H9 (cell line): ENCODE results near the gene SLC9A5. TPM values are rescaled to one million over a fixed set of nuclear protein-coding genes. Genes with fewer than 3 reads are reported as not detected.

Experiments used
- DNase-seq: peaks from one replicate; pipeline ENCODE4 v3.0.0-alpha.2; 2017
- H2AFZ ChIP-seq: one replicate; pipeline ENCODE4 v1.6.1; 2013; ENCODE audit warnings: mild to moderate bottlenecking, low read length, control low read depth, moderate library complexity
- H2AK5ac ChIP-seq: 2 replicates; pipeline ENCODE4 v1.6.1; 2013; ENCODE audit warnings: low read length, control low read depth, mixed read lengths; ENCODE audit not compliant: insufficient read length
- H2BK120ac ChIP-seq: one replicate; pipeline ENCODE4 v1.6.1; 2013; ENCODE audit warnings: low read depth, mild to moderate bottlenecking, low read length, control low read depth, inconsistent platforms; ENCODE audit not compliant: poor library complexity, severe bottlenecking
- H2BK12ac ChIP-seq: 2 replicates; pipeline ENCODE4 v1.6.1; 2013; ENCODE audit warnings: low read length, control low read depth, mixed read lengths, low read depth; ENCODE audit not compliant: insufficient read length
- H2BK15ac ChIP-seq: 2 replicates; pipeline ENCODE4 v1.6.1; 2013; ENCODE audit warnings: low read depth, low read length, control low read depth
- H2BK20ac ChIP-seq: one replicate; pipeline ENCODE4 v1.6.1; 2013; ENCODE audit warnings: low read depth, mild to moderate bottlenecking, low read length, control low read depth, inconsistent platforms; ENCODE audit not compliant: poor library complexity, severe bottlenecking
- H2BK5ac ChIP-seq: 2 replicates; pipeline ENCODE4 v1.6.1; 2013; ENCODE audit warnings: low read length, control low read depth, mixed read lengths; ENCODE audit not compliant: insufficient read length
- H3K14ac ChIP-seq: 2 replicates; pipeline ENCODE4 v1.6.1; 2013; ENCODE audit warnings: low read length, control low read depth; ENCODE audit not compliant: insufficient read depth
- H3K18ac ChIP-seq: 2 replicates; pipeline ENCODE4 v1.6.1; 2013; ENCODE audit warnings: low read depth, mild to moderate bottlenecking, mixed read lengths, low read length, control low read depth; ENCODE audit not compliant: insufficient read length
- H3K23ac ChIP-seq: 2 replicates; pipeline ENCODE4 v1.6.1; 2013; ENCODE audit warnings: low read length, control low read depth, mixed read lengths, low read depth; ENCODE audit not compliant: insufficient read length
- H3K23me2 ChIP-seq: 2 replicates; pipeline ENCODE4 v1.6.1; 2013; ENCODE audit warnings: low read depth, mild to moderate bottlenecking, mixed read lengths, low read length, control low read depth; ENCODE audit not compliant: insufficient read length, poor library complexity, severe bottlenecking
- H3K27ac ChIP-seq: 2 replicates; pipeline ENCODE4 v1.5.1; 2013; ENCODE audit warnings: low read length, control low read depth, mixed read lengths, low read depth; ENCODE audit not compliant: insufficient read length
- H3K27me3 ChIP-seq: 2 replicates; pipeline ENCODE4 v1.6.1; 2013; ENCODE audit warnings: low read length, control low read depth, inconsistent platforms; ENCODE audit not compliant: insufficient read depth
- H3K4ac ChIP-seq: 2 replicates; pipeline ENCODE4 v1.6.1; 2013; ENCODE audit warnings: low read depth, mild to moderate bottlenecking, control low read depth, inconsistent platforms, low read length, moderate library complexity
- H3K4me1 ChIP-seq: 2 replicates; pipeline ENCODE4 v1.6.1; 2013; ENCODE audit warnings: low read length, control low read depth, inconsistent platforms; ENCODE audit not compliant: insufficient read depth
- H3K4me2 ChIP-seq: 2 replicates; pipeline ENCODE4 v1.6.1; 2013; ENCODE audit warnings: low read length, control low read depth, mixed read lengths; ENCODE audit not compliant: insufficient read length, insufficient read depth
- H3K56ac ChIP-seq: 2 replicates; pipeline ENCODE4 v1.6.1; 2013; ENCODE audit warnings: low read depth, mild to moderate bottlenecking, mixed read lengths, low read length, control low read depth; ENCODE audit not compliant: insufficient read length
- H3K79me1 ChIP-seq: 2 replicates; pipeline ENCODE4 v1.6.1; 2013; ENCODE audit warnings: low read depth, mild to moderate bottlenecking, moderate library complexity, low read length, control low read depth, inconsistent platforms; ENCODE audit not compliant: insufficient read depth, poor library complexity, severe bottlenecking
- H3K79me2 ChIP-seq: 2 replicates; pipeline ENCODE4 v1.6.1; 2013; ENCODE audit warnings: low read length, control low read depth, inconsistent platforms; ENCODE audit not compliant: insufficient read depth
- H3K9ac ChIP-seq: 2 replicates; pipeline ENCODE4 v1.6.1; 2013; ENCODE audit warnings: low read length, control low read depth, mixed read lengths; ENCODE audit not compliant: insufficient read length; ENCODE audit errors: extremely low read depth
- H3K9me3 ChIP-seq: one replicate; pipeline ENCODE4 v1.6.1; 2013; ENCODE audit warnings: low read depth, low read length, inconsistent platforms; ENCODE audit not compliant: control insufficient read depth
- H3T11ph ChIP-seq: one replicate; pipeline ENCODE4 v1.6.1; 2013; ENCODE audit warnings: mild to moderate bottlenecking, low read length, control low read depth, inconsistent platforms
- H4K20me1 ChIP-seq: one replicate; pipeline ENCODE4 v1.6.1; 2013; ENCODE audit not compliant: control insufficient read depth, insufficient read length, insufficient read depth
- H4K5ac ChIP-seq: 2 replicates; pipeline ENCODE4 v1.6.1; 2013; ENCODE audit warnings: low read depth, mild to moderate bottlenecking, mixed read lengths, low read length, control low read depth; ENCODE audit not compliant: insufficient read length
- H4K8ac ChIP-seq: replicated peaks from 2 replicates; pipeline ENCODE4 v1.6.1; 2013; ENCODE audit warnings: low read length, control low read depth, mixed read lengths, low read depth; ENCODE audit not compliant: insufficient read length
- H4K91ac ChIP-seq: 2 replicates; pipeline ENCODE4 v1.6.1; 2013; ENCODE audit warnings: low read depth, mild to moderate bottlenecking, moderate library complexity, mixed read lengths, low read length, control low read depth; ENCODE audit not compliant: insufficient read length
- H3K27ac Mint-ChIP-seq, 3 experiments: 2 replicates in 2 of 3; 3 replicates in 1 of 3; pipeline ENCODE4 v1.8.0; 2020 to 2021; ENCODE audit warnings: mixed read lengths in 3 of 3, mild to moderate bottlenecking in 1 of 3, moderate library complexity in 1 of 3
- H3K27me3 Mint-ChIP-seq: 2 replicates; pipeline ENCODE4 v1.8.0; 2021; ENCODE audit warnings: low read depth, mild to moderate bottlenecking, moderate library complexity, mixed read lengths
- H3K36me3 Mint-ChIP-seq, 3 experiments: 2 replicates in 2 of 3; 3 replicates in 1 of 3; pipeline ENCODE4 v1.8.0; 2020 to 2021; ENCODE audit warnings: low read depth in 3 of 3, mixed read lengths in 3 of 3; ENCODE audit not compliant: insufficient read depth in 1 of 3
- H3K4me1 Mint-ChIP-seq, 2 experiments: 2 replicates each; pipeline ENCODE4 v1.8.0; 2020; ENCODE audit warnings: mixed read lengths in 2 of 2
- H3K4me3 Mint-ChIP-seq, 2 experiments: 2 replicates in 1 of 2; 3 replicates in 1 of 2; pipeline ENCODE4 v1.8.0; 2020 to 2021; ENCODE audit warnings: mild to moderate bottlenecking in 2 of 2, mixed read lengths in 2 of 2, moderate library complexity in 1 of 2
- H3K9me3 Mint-ChIP-seq, 2 experiments: 2 replicates in 1 of 2; 3 replicates in 1 of 2; pipeline ENCODE4 v1.8.0; 2020; ENCODE audit warnings: mild to moderate bottlenecking in 2 of 2, mixed read lengths in 2 of 2, moderate library complexity in 1 of 2
- WGBS: extraction: QIAGEN DNeasy Blood & Tissue Kit; methylation state at CpG from one replicate; pipeline ENCODE4 v1.1.7; 2013; ENCODE audit warnings: missing lambda C conversion rate, low lambda C conversion rate, mixed read lengths; ENCODE audit not compliant: insufficient read length; ENCODE audit errors: extremely low coverage; 5-methylcytosine and 5-hydroxymethylcytosine counted together
- total RNA-seq: library from RNA; stranded (reverse); gene quantifications from 2 replicates; pipeline ENCODE4 v1.2.1, GENCODE V29; 2021
- TF ChIP-seq, protein P1 (sequence below): fragments of 200-600 bp; sonication (generic); conservative IDR thresholded peaks from 3 replicates; pipeline ENCODE4 v1.8.0; 2021; ENCODE audit warnings: antibody characterized with exemption, mild to moderate bottlenecking

SLC9A5 gene
- total RNA-seq, 1 experiment from 2014 or later: 9.1 TPM

DNA sequence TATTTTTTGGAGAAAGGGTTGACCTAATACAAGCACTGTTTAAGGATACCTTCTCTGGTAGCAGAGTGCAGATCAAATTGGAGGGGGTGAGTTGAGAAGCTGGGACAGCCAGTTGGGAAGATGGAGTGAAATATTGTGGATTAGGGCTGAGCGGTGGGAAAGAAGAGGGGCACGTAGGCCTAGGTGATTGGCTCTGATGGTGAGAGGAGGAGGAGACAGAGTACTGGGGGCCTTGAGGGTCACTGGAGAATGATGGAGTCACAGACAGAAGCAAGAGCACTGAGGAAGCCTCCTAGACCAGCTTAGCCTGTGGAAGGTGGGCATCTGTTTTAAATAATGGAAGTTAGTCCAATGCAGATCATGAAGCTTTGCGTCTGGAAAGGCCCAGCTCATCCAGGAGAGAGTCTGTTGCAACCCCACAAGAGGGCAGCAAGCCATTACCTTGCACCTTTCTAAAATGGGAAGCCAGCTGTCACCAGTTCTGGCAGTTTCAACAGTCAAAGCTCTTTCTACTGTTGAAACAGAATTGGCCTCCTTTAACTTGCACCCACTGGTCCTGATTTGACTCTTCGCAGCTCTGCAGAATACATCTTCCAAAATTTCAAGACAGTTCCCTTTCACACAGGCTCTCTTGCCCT is 11.8 kb downstream of the SLC9A5 start:
- H3K27ac Mint-ChIP-seq: no peak overlapping the region; a peak in 1 of 7 replicates
- Histone ChIP-seq H3K27me3 (no peaks in the 10 kb centered on the region), H3K18ac (no peak overlapping the region)

More for the DNA sequence above, 11.8 kb downstream of the SLC9A5 start:
- Histone ChIP-seq H3T11ph (no peak overlapping the region), H3K56ac (no peak overlapping the region), H2BK5ac (no peak overlapping the region), H3K9ac (no peak overlapping the region), H2AK5ac (no peak overlapping the region), H2BK12ac (no peak overlapping the region), H3K23me2 (no peaks in the 10 kb centered on the region), H3K4me1 (no peaks in the 10 kb centered on the region), H4K91ac (no peak overlapping the region), H3K23ac (no peak overlapping the region), H3K14ac (no peak overlapping the region), H2BK15ac (no peak overlapping the region), H3K4me2 (no peak overlapping the region), H4K8ac (no peak overlapping the region), H4K20me1 (no peaks in the 10 kb centered on the region), H3K79me1 (no peaks in the 10 kb centered on the region), H3K27ac (no peak overlapping the region), H2AFZ (no peak overlapping the region), H2BK20ac (no peak overlapping the region), H4K5ac (no peak overlapping the region), H2BK120ac (no peak overlapping the region), H3K79me2 (no peaks in the 10 kb centered on the region), H3K4ac (no peak overlapping the region), H3K9me3 (no peaks in the 10 kb centered on the region)
- no peaks in the 10 kb centered on the region for H3K9me3 Mint-ChIP-seq
- H3K4me3 Mint-ChIP-seq: peak overlapping the region in 1 of 2 experiments; percentile 15; a peak in 1 of 5 replicates
- WGBS: no CpG with 5 or more reads among the region's 4 CpGs
- H3K4me1 Mint-ChIP-seq: no peaks in the 10 kb centered on the region
- DNase-seq: peak; percentile 46
- H3K27me3 Mint-ChIP-seq: peaks cover 20% of the 10 kb centered on the region
- TF ChIP-seq, protein P1, sequence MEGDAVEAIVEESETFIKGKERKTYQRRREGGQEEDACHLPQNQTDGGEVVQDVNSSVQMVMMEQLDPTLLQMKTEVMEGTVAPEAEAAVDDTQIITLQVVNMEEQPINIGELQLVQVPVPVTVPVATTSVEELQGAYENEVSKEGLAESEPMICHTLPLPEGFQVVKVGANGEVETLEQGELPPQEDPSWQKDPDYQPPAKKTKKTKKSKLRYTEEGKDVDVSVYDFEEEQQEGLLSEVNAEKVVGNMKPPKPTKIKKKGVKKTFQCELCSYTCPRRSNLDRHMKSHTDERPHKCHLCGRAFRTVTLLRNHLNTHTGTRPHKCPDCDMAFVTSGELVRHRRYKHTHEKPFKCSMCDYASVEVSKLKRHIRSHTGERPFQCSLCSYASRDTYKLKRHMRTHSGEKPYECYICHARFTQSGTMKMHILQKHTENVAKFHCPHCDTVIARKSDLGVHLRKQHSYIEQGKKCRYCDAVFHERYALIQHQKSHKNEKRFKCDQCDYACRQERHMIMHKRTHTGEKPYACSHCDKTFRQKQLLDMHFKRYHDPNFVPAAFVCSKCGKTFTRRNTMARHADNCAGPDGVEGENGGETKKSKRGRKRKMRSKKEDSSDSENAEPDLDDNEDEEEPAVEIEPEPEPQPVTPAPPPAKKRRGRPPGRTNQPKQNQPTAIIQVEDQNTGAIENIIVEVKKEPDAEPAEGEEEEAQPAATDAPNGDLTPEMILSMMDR: peak; percentile 70
- H3K36me3 Mint-ChIP-seq: peaks cover 0 to 13% (median 0%) of the 10 kb centered on the region in 3 experiments; a peak in 3 of 7 replicates
